ENCODE measurements around the gene NDFIP2.

GRCh38 chr13:79538757-79539156 is 57.8 kb downstream of the NDFIP2 start:
- TF ChIP-seq, protein P1, sequence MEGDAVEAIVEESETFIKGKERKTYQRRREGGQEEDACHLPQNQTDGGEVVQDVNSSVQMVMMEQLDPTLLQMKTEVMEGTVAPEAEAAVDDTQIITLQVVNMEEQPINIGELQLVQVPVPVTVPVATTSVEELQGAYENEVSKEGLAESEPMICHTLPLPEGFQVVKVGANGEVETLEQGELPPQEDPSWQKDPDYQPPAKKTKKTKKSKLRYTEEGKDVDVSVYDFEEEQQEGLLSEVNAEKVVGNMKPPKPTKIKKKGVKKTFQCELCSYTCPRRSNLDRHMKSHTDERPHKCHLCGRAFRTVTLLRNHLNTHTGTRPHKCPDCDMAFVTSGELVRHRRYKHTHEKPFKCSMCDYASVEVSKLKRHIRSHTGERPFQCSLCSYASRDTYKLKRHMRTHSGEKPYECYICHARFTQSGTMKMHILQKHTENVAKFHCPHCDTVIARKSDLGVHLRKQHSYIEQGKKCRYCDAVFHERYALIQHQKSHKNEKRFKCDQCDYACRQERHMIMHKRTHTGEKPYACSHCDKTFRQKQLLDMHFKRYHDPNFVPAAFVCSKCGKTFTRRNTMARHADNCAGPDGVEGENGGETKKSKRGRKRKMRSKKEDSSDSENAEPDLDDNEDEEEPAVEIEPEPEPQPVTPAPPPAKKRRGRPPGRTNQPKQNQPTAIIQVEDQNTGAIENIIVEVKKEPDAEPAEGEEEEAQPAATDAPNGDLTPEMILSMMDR (conservative IDR thresholded peaks at IDR 0.05; ENCODE audit: low read length): no peak
- no peak for TF ChIP-seq EZH2phosphoT487 (IDR thresholded peaks at IDR 0.05; ENCODE audit: borderline replicate concordance)

Data from Loucy (cell line).